ENCODE results near the gene ALDH3B1. TPM values are rescaled to one million over a fixed set of nuclear protein-coding genes. Genes with fewer than 3 reads are reported as not detected.
A peak's percentile ranks its signal among the peaks of the same experiment; 100 is the strongest.

Gene ALDH3B1
- total and polyA plus RNA-seq, 9 of the 15 experiments (the other 6 are each of a cell fraction or from before 2014, with no cell fraction given) = 0.01 to 0.35 (median 0.07) TPM; not detected in 2

GRCh38 chr11:68002938-68003845 is 6.9 kb upstream of the ALDH3B1 start (continued):
- no peak for TF ChIP-seq COPS2 (conservative IDR thresholded peaks at IDR 0.05)
- TF ChIP-seq MAFK (IDR thresholded peaks at IDR 0.05; ENCODE audit: low read length) = no peak
- no peak for TF ChIP-seq ZNF668 (CRISPR knock-in tag; IDR thresholded peaks at IDR 0.05)
- no peak for TF ChIP-seq MTA2 (IDR thresholded peaks at IDR 0.05; ENCODE audit: low read depth)
- no peak for TF ChIP-seq MTF1 (CRISPR knock-in tag; IDR thresholded peaks at IDR 0.05; ENCODE audit: borderline replicate concordance)
- TF ChIP-seq HNRNPK (IDR thresholded peaks at IDR 0.05; ENCODE audit: low read depth, low read length, poor library complexity, severe bottlenecking) = no peak
- TF ChIP-seq CREB5 (CRISPR knock-in tag; IDR thresholded peaks at IDR 0.05) = no peak

DNA sequence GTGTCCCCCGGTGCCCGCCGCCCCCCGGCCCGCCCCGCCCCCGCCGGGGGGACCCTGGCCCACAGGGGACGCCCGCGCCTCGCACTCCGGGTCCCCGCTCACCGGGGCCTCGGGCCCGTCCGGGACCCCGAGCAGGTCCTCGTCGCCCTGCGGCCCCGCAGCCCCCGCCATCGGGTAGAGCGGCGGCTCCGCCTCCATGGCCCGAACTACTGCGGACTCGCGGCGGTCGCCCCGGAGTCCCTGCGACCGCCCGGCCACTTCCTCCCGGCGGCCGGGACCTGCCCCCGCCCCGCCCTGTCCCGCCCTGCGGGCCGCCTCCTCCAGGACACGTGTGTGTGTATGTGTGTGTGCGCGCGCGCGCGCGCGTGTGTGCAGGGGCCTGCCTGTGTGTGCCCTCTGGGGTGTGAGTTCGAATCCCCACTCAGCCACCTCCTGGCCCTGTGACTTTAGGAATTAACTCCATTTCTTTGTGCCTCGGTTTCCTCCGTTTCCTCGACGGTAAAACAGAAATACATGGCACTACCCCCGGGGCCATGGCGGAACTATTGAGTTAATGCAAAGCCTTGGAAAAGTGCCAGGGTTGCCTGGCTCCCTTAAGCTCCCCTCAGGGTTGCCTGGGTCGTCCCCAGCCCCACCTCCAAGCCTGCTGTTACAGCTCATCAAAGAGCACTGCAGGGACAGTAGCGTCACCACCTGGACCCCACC is 6.1 kb upstream of the ALDH3B1 start, which contains the start of gene UNC93B1:
TSS of gene UNC93B1 (minus strand) at position 252 of the 705 bp plus-strand sequence. CDS start at position 198, 54 bp downstream.
- Histone ChIP-seq H3K9me3 (replicated peaks; ENCODE audit: control insufficient read depth, insufficient read depth, low read depth, low read length) (no peaks in the 10 kb centered on the region), H4K20me1 (replicated peaks; ENCODE audit: control insufficient read depth, insufficient read depth, low read length) (no peaks in the 10 kb centered on the region), H3K27ac (ENCODE audit: extremely low read depth, low read depth, low read length) (peak within 1 kb of the TSS; percentile 58), H3K4me1 (replicated peaks in 1 of 2; ENCODE audit: control insufficient read depth in 2 of 2, insufficient read depth in 2 of 2, low read length in 2 of 2) (peaks cover 12 to 54% of the 10 kb centered on the region in 2 experiments), H3K9me1 (ENCODE audit: control insufficient read depth, insufficient read depth, low read length) (no peaks in the 10 kb centered on the region), H3K36me3 (ENCODE audit: control insufficient read depth, insufficient read depth, low read length) (0 out of 3 replicates have a peak, but pooled peaks cover 2% of the 10 kb centered on the region), H3K9ac (ENCODE audit: insufficient read depth in 1 of 2, low read depth in 2 of 2, low read length in 2 of 2) (peak within 1 kb of the TSS; percentile 67 to 93), H3K27me3 (ENCODE audit: control insufficient read depth in 2 of 2, insufficient read depth in 2 of 2, low read length in 2 of 2) (no peaks in the 10 kb centered on the region), H3K79me2 (ENCODE audit: control insufficient read depth, insufficient read depth, low read length) (no peaks in the 10 kb centered on the region), H3K4me3 (peak within 1 kb of the TSS; percentile 57), H2AFZ (ENCODE audit: low read depth, low read length) (peak within 1 kb of the TSS; percentile 96), H3K4me2 (ENCODE audit: insufficient read depth, low read length) (peak within 1 kb of the TSS; percentile 75)
- ATAC-seq = peak; percentile 96
- DNase-seq (ENCODE audit: extremely low read depth in 1 of 4, low spot score in 3 of 4) = peak; percentile 89 to 96 (median 92)
- no TSS peak for BruUV-seq (replicated peaks)
- POLR2A ChIA-PET = no interaction called here
- CTCF ChIA-PET (ENCODE audit: low intra/inter-chr PET ratio) = no interaction called here
- FAIRE-seq = peak; percentile 88
- intact Hi-C loops (cut with micrococcal nuclease) = no loop called here
- 7% methylated on average over 18 of the region's 64 CpGs for WGBS (ENCODE audit: insufficient coverage, low coverage, missing lambda C conversion rate)
- in situ Hi-C loops (cut with MboI) = no loop called here
- TF ChIP-seq, protein P1, sequence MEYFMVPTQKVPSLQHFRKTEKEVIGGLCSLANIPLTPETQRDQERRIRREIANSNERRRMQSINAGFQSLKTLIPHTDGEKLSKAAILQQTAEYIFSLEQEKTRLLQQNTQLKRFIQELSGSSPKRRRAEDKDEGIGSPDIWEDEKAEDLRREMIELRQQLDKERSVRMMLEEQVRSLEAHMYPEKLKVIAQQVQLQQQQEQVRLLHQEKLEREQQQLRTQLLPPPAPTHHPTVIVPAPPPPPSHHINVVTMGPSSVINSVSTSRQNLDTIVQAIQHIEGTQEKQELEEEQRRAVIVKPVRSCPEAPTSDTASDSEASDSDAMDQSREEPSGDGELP (CRISPR knock-in tag; IDR thresholded peaks at IDR 0.05; ENCODE audit: borderline replicate concordance) = peak; percentile 55; the same call in 1 of the 2 replicates
- TF ChIP-seq MXI1 (IDR thresholded peaks at IDR 0.05; ENCODE audit: low read depth, low read length) (peak; percentile 77; the same call in 1 of the 2 replicates), ZBTB43 (CRISPR knock-in tag; IDR thresholded peaks at IDR 0.05) (peak; percentile 38; the same call in 1 of the 2 replicates), RBM34 (IDR thresholded peaks at IDR 0.05; ENCODE audit: borderline replicate concordance, insufficient read depth, low read length) (no peak)

Measured in K562 (cell line).